Body of pancreas (tissue), 4 donors: ENCODE measurements around the gene NIBAN1.

Experiments used
- POLR2A ChIP-seq, 3 donors: fragments of 450-650 bp; IDR thresholded peaks; one replicate each; pipeline ENCODE4 v1.6.1; 2016; ENCODE audit warnings: antibody characterized with exemption in 3 of 3, mild to moderate bottlenecking in 2 of 3
- TF ChIP-seq, protein P1 (sequence below), 7 experiments: fragments of 450-650 bp in 4 of 7; fragments of 200-600 bp in 3 of 7; sonication (generic) in 3 of 7; IDR thresholded peaks; one replicate each; pipeline ENCODE4 v1.5.1; 2016 to 2019; ENCODE audit warnings: antibody characterized with exemption in 7 of 7

DNA sequence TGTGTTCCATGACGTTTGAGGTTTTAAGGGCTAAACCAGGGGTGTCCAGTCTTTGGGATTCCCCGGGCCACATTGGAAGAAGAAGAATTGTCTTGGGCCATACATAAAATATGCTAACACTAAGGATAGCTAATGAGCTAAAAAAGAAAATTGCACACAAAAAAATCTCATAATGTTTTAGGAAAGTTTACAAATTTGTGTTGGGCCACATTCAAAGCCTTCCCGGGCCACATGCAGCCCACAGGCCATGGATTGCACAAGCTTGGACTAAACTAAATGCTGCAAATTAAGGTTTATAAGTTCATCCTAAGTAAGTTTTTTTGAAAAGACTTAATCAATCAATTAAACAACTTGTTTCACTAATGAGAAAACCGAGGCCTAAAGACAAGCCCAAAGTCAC, 21.9 kb downstream of the NIBAN1 start:
- TF ChIP-seq, protein P1, sequence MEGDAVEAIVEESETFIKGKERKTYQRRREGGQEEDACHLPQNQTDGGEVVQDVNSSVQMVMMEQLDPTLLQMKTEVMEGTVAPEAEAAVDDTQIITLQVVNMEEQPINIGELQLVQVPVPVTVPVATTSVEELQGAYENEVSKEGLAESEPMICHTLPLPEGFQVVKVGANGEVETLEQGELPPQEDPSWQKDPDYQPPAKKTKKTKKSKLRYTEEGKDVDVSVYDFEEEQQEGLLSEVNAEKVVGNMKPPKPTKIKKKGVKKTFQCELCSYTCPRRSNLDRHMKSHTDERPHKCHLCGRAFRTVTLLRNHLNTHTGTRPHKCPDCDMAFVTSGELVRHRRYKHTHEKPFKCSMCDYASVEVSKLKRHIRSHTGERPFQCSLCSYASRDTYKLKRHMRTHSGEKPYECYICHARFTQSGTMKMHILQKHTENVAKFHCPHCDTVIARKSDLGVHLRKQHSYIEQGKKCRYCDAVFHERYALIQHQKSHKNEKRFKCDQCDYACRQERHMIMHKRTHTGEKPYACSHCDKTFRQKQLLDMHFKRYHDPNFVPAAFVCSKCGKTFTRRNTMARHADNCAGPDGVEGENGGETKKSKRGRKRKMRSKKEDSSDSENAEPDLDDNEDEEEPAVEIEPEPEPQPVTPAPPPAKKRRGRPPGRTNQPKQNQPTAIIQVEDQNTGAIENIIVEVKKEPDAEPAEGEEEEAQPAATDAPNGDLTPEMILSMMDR (IDR thresholded peaks at IDR 0.05), result no peak
- TF ChIP-seq POLR2A (IDR thresholded peaks at IDR 0.05), result no peak
